ENCODE data around the gene MS4A7.

DNA sequence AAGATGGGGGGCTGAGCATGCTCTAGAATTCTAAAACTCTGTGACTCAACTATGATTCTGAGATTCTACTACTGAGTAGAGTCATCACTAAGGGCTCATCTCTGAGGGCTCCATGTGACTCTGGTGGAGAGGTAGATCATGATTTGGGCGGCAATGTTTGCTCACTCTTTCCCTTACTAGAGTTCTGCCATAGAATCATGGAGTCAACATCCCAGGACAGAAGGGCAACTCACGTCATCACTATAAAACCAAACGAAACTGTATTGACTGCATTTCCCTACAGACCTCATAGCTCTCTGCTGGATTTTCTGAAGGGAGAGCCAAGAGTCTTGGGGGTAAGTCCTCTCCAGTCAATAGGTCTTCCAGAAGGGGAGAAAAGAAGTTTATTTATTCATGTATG lies 18.1 kb downstream of the MS4A7 start, which contains the start of gene MS4A14:
- TF ChIP-seq POLR2A (IDR thresholded peaks at IDR 0.05): no peak
- TF ChIP-seq, protein P1, sequence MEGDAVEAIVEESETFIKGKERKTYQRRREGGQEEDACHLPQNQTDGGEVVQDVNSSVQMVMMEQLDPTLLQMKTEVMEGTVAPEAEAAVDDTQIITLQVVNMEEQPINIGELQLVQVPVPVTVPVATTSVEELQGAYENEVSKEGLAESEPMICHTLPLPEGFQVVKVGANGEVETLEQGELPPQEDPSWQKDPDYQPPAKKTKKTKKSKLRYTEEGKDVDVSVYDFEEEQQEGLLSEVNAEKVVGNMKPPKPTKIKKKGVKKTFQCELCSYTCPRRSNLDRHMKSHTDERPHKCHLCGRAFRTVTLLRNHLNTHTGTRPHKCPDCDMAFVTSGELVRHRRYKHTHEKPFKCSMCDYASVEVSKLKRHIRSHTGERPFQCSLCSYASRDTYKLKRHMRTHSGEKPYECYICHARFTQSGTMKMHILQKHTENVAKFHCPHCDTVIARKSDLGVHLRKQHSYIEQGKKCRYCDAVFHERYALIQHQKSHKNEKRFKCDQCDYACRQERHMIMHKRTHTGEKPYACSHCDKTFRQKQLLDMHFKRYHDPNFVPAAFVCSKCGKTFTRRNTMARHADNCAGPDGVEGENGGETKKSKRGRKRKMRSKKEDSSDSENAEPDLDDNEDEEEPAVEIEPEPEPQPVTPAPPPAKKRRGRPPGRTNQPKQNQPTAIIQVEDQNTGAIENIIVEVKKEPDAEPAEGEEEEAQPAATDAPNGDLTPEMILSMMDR (IDR thresholded peaks at IDR 0.05 in 4 of 5, conservative IDR thresholded peaks at IDR 0.05 in 1 of 5): no peak

All from gastrocnemius medialis (tissue), 4 donors.